Tibial nerve (tissue), 4 donors: ENCODE measurements around the gene FPGS. TPM values are rescaled to one million over a fixed set of nuclear protein-coding genes. Genes with fewer than 3 reads are reported as not detected.
A peak's percentile ranks its signal among the peaks of the same experiment; 100 is the strongest.

Experiments used
- DNase-seq, 2 donors: peaks; one replicate each; pipeline ENCODE4 v3.0.0-alpha.2; 2019; ENCODE audit warnings: low spot score in 2 of 2
- H3K27ac ChIP-seq, 4 donors: fragments of 200-600 bp; sonication (generic) in 3 of 4; one replicate each; pipeline ENCODE4 v1.5.1; 2017 to 2019; ENCODE audit warnings: mild to moderate bottlenecking in 1 of 4
- H3K27me3 ChIP-seq, 2 donors: fragments of 200-600 bp; sonication (generic) in 1 of 2; one replicate each; pipeline versions ENCODE4 v1.5.1 to v1.6.0; 2017 to 2019
- H3K36me3 ChIP-seq, 3 donors: fragments of 200-600 bp; sonication (generic); one replicate each; pipeline ENCODE4 v1.5.1; 2018 to 2019
- H3K4me1 ChIP-seq, 4 donors: fragments of 200-600 bp; sonication (generic) in 3 of 4; one replicate each; pipeline ENCODE4 v1.5.1; 2017 to 2019
- H3K4me3 ChIP-seq, 4 donors: fragments of 200-600 bp; sonication (generic) in 3 of 4; one replicate each; pipeline ENCODE4 v1.5.1; 2017 to 2019; ENCODE audit warnings: mild to moderate bottlenecking in 1 of 4, moderate library complexity in 1 of 4
- H3K9me3 ChIP-seq, 4 donors: fragments of 200-600 bp; sonication (generic) in 3 of 4; one replicate each; pipeline ENCODE4 v1.5.1; 2017 to 2019
- EP300 ChIP-seq, 2 donors: sonication (generic); formaldehyde crosslinking; IDR thresholded peaks; one replicate each; pipeline ENCODE4 v1.6.1; 2017; ENCODE audit warnings: antibody characterized with exemption in 2 of 2, mild to moderate bottlenecking in 1 of 2
- POLR2A ChIP-seq, 2 donors: fragments of 450-650 bp; IDR thresholded peaks; one replicate each; pipeline ENCODE4 v1.6.1; 2017; ENCODE audit warnings: antibody characterized with exemption in 2 of 2, mild to moderate bottlenecking in 2 of 2, moderate library complexity in 2 of 2
- WGBS, 2 donors: methylation state at CpG; one replicate each; pipeline ENCODE4 v1.1.5; 2018; 5-methylcytosine and 5-hydroxymethylcytosine counted together
- total RNA-seq, 4 donors: library from RNA; depleted of rRNA; stranded (reverse); fragments of >200 nt; gene quantifications; one replicate each; pipeline ENCODE4 v1.1.0, GENCODE V29; 2016
- TF ChIP-seq, protein P1 (sequence below), 5 experiments: fragments of 200-600 bp in 3 of 5; fragments of 450-650 bp in 2 of 5; sonication (generic) in 3 of 5; IDR thresholded peaks; one replicate each; pipeline ENCODE4 v1.5.1; 2016 to 2019; ENCODE audit warnings: antibody characterized with exemption in 5 of 5, mild to moderate bottlenecking in 3 of 5, moderate library complexity in 2 of 5

The FPGS gene
- total RNA-seq, 4 donors from 2014 or later, result 136 to 309 (median 143) TPM

DNA sequence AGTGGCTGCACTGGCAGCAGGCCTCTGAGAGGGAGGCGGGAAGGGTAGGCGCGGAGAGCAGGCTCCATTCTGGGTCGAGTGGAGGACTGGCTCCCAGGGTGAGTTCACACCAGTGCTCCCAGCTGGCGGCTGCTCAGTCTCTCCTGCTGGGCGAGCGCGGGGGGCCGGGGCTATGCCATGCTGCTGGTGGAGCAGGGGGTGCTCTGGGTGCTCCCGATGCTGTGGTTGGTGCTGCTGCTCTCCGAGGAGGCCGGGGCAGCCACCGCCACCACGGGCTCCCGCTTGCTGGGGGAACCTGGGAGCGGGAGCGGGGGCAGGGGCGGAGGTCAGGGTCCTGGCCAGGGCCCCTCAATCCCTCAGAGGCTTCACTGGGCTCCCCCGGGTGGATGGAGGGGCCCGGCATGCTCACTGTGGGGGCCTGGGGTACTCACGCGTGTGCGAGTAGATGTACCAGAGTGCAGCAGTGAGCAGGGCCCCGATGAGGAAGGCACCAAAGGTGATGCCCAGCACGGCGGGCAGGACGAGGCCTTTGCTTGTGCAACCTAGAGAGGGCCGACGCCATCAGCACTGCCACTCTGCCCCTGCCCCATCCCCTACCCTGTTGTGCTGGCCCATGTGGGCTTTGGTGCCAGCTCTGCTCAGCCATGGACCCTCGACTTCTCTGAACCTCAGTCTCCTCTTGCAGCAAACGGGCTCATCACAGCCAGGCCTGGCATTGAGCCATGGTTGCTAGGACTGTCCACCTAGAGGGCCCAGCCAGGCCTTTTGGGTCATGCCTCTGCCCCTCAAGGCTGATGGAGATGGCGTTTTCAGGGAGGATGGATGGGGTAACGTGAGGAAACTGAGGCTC lies 13.1 kb downstream of the FPGS start:
- TF ChIP-seq, protein P1, sequence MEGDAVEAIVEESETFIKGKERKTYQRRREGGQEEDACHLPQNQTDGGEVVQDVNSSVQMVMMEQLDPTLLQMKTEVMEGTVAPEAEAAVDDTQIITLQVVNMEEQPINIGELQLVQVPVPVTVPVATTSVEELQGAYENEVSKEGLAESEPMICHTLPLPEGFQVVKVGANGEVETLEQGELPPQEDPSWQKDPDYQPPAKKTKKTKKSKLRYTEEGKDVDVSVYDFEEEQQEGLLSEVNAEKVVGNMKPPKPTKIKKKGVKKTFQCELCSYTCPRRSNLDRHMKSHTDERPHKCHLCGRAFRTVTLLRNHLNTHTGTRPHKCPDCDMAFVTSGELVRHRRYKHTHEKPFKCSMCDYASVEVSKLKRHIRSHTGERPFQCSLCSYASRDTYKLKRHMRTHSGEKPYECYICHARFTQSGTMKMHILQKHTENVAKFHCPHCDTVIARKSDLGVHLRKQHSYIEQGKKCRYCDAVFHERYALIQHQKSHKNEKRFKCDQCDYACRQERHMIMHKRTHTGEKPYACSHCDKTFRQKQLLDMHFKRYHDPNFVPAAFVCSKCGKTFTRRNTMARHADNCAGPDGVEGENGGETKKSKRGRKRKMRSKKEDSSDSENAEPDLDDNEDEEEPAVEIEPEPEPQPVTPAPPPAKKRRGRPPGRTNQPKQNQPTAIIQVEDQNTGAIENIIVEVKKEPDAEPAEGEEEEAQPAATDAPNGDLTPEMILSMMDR (IDR thresholded peaks at IDR 0.05), result no peak
- no peak for TF ChIP-seq EP300 (IDR thresholded peaks at IDR 0.05)
- TF ChIP-seq POLR2A (IDR thresholded peaks at IDR 0.05), result no peak
- peaks cover 5 to 100% (median 16%) of the 10 kb centered on the region in 3 donors for H3K36me3 ChIP-seq
- H3K27ac ChIP-seq, result peak overlapping the region in 3 of 4 donors; percentile 50 to 66 (median 53)
- WGBS, 2 donors, result 80 to 81% methylated on average over 30 to 32 of the region's 33 CpGs
- no peaks in the 10 kb centered on the region for H3K27me3 ChIP-seq
- no peak overlapping the region for H3K4me3 ChIP-seq
- no peak for DNase-seq
- H3K9me3 ChIP-seq, result no peaks in the 10 kb centered on the region
- peaks cover 0 to 49% (median 10%) of the 10 kb centered on the region in 4 donors for H3K4me1 ChIP-seq

DNA sequence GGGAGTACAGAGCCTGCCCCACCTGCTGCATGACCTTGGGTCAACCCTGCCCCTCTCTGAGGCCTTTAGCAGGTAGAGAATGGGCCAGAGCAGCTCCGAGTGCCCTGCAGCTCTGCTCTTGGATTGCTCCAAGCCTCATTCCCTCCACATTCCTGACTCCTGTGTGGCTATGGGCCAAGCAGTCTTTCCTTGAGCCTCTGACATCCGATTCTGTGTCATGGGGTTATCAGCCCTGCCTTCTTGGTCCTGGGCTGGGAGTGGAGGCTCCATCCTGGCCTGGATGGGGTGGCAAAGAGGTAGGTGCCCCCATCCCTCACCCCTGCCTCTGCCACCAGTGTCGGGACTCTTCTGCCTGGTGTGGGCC lies 13.7 kb downstream of the FPGS start:
- H3K9me3 ChIP-seq, result no peaks in the 10 kb centered on the region
- peaks cover 0 to 49% (median 10%) of the 10 kb centered on the region in 4 donors for H3K4me1 ChIP-seq
- H3K36me3 ChIP-seq, result peaks cover 5 to 100% (median 16%) of the 10 kb centered on the region in 3 donors
- peak overlapping the region in 3 of 4 donors; percentile 34 to 66 (median 60) for H3K27ac ChIP-seq
- no peaks in the 10 kb centered on the region for H3K27me3 ChIP-seq
- WGBS, 2 donors, result 51 to 68% methylated on average over 2 to 3 of the region's 3 CpGs
- no peak for DNase-seq
- TF ChIP-seq POLR2A (IDR thresholded peaks at IDR 0.05) (no peak), EP300 (IDR thresholded peaks at IDR 0.05) (peak in 1 of 2 donors; percentile 3)
- H3K4me3 ChIP-seq, result no peak overlapping the region

DNA sequence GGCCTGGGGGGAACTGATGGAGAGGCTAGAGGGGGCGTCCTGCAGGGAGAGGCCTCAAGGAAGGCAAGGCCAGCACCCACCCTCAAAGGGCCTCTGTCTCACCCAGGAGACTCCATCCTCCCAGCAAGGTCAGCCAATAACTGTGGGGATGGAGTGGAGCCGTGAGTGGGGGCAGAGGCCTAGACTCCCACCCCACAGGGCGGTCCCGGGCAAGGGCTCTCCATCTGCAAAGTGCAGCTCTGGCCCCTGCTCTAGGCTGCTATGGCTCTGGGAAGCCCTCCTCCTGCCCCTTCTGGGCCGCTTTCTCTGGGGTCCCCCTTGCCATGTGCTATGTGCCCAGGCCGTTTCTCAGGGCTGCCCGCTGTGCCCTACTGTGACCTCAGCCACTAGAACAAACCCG lies 14.0 kb downstream of the FPGS start:
- TF ChIP-seq, protein P1 (IDR thresholded peaks at IDR 0.05), result no peak
- TF ChIP-seq POLR2A (IDR thresholded peaks at IDR 0.05) (no peak), EP300 (IDR thresholded peaks at IDR 0.05) (no peak)
- peak overlapping the region in 3 of 4 donors; percentile 34 to 66 (median 60) for H3K27ac ChIP-seq
- H3K36me3 ChIP-seq, result peaks cover 5 to 99% (median 16%) of the 10 kb centered on the region in 3 donors
- H3K9me3 ChIP-seq, result no peaks in the 10 kb centered on the region
- WGBS, 2 donors, result 64 to 66% methylated on average over 7 of the region's 8 CpGs
- H3K27me3 ChIP-seq, result no peaks in the 10 kb centered on the region
- H3K4me3 ChIP-seq, result no peak overlapping the region
- DNase-seq, result no peak
- H3K4me1 ChIP-seq, result peaks cover 0 to 49% (median 10%) of the 10 kb centered on the region in 4 donors

DNA sequence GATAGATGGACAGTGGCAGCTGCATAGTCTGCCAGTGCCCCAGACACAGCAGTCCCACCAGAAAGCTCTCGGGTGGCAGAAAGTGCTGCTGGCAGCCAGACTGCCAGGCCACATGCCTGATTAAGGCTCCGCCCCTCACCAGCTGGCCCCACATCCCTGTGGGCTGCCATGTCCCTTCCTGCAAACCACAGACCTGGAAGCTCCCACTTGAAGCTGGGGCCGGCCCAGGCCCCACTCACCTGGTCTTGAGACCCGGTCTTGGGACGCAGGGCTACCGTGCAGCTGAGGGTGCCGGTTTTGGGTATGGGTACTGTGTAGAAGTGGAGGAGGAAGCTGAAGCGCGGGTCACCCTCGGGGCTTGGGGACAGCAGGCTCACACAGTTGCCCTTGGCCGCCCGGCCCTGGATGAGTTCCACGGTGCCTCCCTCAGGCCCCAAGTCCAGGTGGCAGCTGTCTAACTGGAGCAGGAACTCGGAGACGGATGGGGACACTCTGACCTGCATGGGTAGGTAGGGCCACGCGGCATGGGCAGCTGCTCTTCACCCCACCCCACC lies 15.3 kb downstream of the FPGS start:
- no peak overlapping the region for H3K4me3 ChIP-seq
- H3K27me3 ChIP-seq, result no peaks in the 10 kb centered on the region
- peaks cover 5 to 93% (median 16%) of the 10 kb centered on the region in 3 donors for H3K36me3 ChIP-seq
- H3K9me3 ChIP-seq, result no peaks in the 10 kb centered on the region
- no peak for DNase-seq
- TF ChIP-seq POLR2A (IDR thresholded peaks at IDR 0.05), result no peak
- H3K27ac ChIP-seq, result peak overlapping the region in 1 of 4 donors; percentile 66
- peaks cover 0 to 49% (median 10%) of the 10 kb centered on the region in 4 donors for H3K4me1 ChIP-seq
- WGBS, 2 donors, result 80 to 81% methylated on average over 6 to 17 of the region's 17 CpGs

DNA sequence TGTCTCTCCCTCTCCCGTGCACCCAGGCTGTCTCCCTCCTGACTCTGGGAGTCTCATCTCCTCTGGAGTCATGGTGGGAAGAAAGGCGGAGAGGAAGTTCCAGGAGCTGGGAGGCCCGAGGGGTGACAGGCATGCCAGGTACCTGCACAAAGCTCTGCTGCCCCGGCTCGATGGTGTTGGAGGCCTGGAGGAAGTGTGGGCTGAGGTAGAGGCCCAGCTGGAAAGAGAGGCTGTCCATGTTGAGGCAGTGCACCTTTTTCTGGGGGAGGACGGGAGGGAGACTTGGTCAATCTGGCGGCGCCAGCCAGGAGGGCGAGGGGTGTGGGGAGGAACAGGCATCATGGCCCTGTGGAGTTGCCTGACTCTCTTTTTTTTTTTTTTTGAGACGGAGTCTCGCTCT lies 15.9 kb downstream of the FPGS start:
- 90 to 91% methylated on average over 11 of the region's 11 CpGs for WGBS, 2 donors
- Histone ChIP-seq H3K27ac (peak overlapping the region in 1 of 4 donors; percentile 66), H3K27me3 (no peaks in the 10 kb centered on the region), H3K4me1 (peaks cover 0 to 44% (median 7%) of the 10 kb centered on the region in 4 donors), H3K36me3 (peaks cover 5 to 91% (median 16%) of the 10 kb centered on the region in 3 donors), H3K9me3 (no peaks in the 10 kb centered on the region), H3K4me3 (no peak overlapping the region)
- DNase-seq, result no peak
- TF ChIP-seq EP300 (IDR thresholded peaks at IDR 0.05), result no peak
- TF ChIP-seq POLR2A (IDR thresholded peaks at IDR 0.05), result no peak
- TF ChIP-seq, protein P1 (IDR thresholded peaks at IDR 0.05), result no peak

DNA sequence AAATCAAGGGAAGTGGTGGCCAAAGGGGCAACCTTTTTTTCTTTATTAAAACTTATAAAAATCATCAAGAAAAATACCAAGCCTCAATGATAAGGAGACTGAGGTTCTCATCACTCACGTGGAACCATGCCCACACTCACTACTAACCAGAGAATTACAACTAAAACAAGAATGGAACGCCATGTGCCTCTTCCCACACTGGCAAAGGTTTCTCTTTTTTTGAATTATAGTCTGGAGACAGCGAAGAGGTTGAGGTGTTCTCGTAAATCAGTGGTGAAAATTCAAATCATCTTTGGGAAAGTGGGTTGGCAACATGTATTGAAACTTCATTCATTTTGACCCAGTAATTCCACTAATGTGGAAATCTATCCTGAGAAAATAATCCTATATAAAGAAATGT lies 19.4 kb downstream of the FPGS start:
- H3K27me3 ChIP-seq, result no peaks in the 10 kb centered on the region
- H3K4me1 ChIP-seq, result peaks cover 0 to 33% (median 9%) of the 10 kb centered on the region in 4 donors
- peak in 1 of 2 donors; percentile 27 for TF ChIP-seq EP300 (IDR thresholded peaks at IDR 0.05)
- TF ChIP-seq, protein P1 (IDR thresholded peaks at IDR 0.05), result no peak
- no peak overlapping the region for H3K27ac ChIP-seq
- H3K36me3 ChIP-seq, result peaks cover 2 to 81% (median 5%) of the 10 kb centered on the region in 3 donors
- no peak for DNase-seq
- H3K9me3 ChIP-seq, result no peaks in the 10 kb centered on the region
- no peak overlapping the region for H3K4me3 ChIP-seq
- WGBS, 2 donors, result 71 to 73% methylated on average over 4 of the region's 4 CpGs
